Uterus (tissue), 2 donors: Measurements from ENCODE around the gene LRP1B.

ENCODE experiments used
- CTCF ChIP-seq, 4 experiments: fragments of 200-600 bp in 2 of 4; fragments of 450-650 bp in 2 of 4; sonication (generic) in 2 of 4; IDR thresholded peaks; one replicate each; pipeline ENCODE4 v1.5.1; 2016 to 2019; ENCODE audit warnings: antibody characterized with exemption in 4 of 4, mild to moderate bottlenecking in 2 of 4, moderate library complexity in 1 of 4
- POLR2A ChIP-seq, 2 donors: fragments of 450-650 bp; IDR thresholded peaks; one replicate each; pipeline ENCODE4 v1.6.1; 2016; ENCODE audit warnings: antibody characterized with exemption in 2 of 2, mild to moderate bottlenecking in 1 of 2, moderate library complexity in 1 of 2

- TF ChIP-seq CTCF (IDR thresholded peaks at IDR 0.05), result no peak
- no peak for TF ChIP-seq POLR2A (IDR thresholded peaks at IDR 0.05)
These were observed 1386.4 kb downstream of the LRP1B start for GRCh38 chr2:140744379-140744778.
